ENCODE data around the gene FLAD1.
"Not testable (repeated sequence)": the region's sequence is repeated elsewhere in the genome, so short reads cannot be mapped to it uniquely, and the experiment has no call there.

FLAD1 gene

GRCh38 chr1:154988058-154988954 lies 5.2 kb downstream of the FLAD1 start:
- Mint-ChIP-seq H3K4me3 (no peak overlapping the region), H3K9me3 (no peaks in the 10 kb centered on the region), H3K36me3 (peaks cover 79% of the 10 kb centered on the region), H3K27ac (peak overlapping the region; percentile 64), H3K4me1 (peaks cover 20% of the 10 kb centered on the region)
- DNase-seq (ENCODE audit: low spot score in 2 of 2): no peak
- no peak for ATAC-seq

GRCh38 chr1:154989195-154989860 lies 6.2 kb downstream of the FLAD1 start:
- Mint-ChIP-seq H3K4me3 (no peak overlapping the region), H3K27ac (peak overlapping the region; percentile 64), H3K36me3 (peaks cover 72% of the 10 kb centered on the region), H3K4me1 (peaks cover 20% of the 10 kb centered on the region), H3K9me3 (no peaks in the 10 kb centered on the region)
- DNase-seq (ENCODE audit: low spot score in 2 of 2): no peak
- ATAC-seq: no peak

- no peaks in the 10 kb centered on the region for H3K9me3 Mint-ChIP-seq
- DNase-seq (ENCODE audit: low spot score in 2 of 2): no peak
- peaks cover 20% of the 10 kb centered on the region for H3K4me1 Mint-ChIP-seq
Observed at GRCh38 chr1:154990276-154990675, 7.1 kb downstream of the FLAD1 start.

GRCh38 chr1:154992721-154993571 lies 9.8 kb downstream of the FLAD1 start:
- peak overlapping the region; percentile 48 for H3K27ac Mint-ChIP-seq
- DNase-seq (ENCODE audit: low spot score in 2 of 2) (no peak), ATAC-seq (no peak)
- no peak overlapping the region for H3K4me3 Mint-ChIP-seq
- H3K9me3 Mint-ChIP-seq: no peaks in the 10 kb centered on the region
- H3K4me1 Mint-ChIP-seq: peaks cover 29% of the 10 kb centered on the region
- peaks cover 38% of the 10 kb centered on the region for H3K36me3 Mint-ChIP-seq

More at GRCh38 chr1:154990276-154990675, 7.1 kb downstream of the FLAD1 start:
- no peak for ATAC-seq
- peaks cover 62% of the 10 kb centered on the region for H3K36me3 Mint-ChIP-seq
- no peak overlapping the region for H3K4me3 Mint-ChIP-seq
- peak overlapping the region; percentile 38 for H3K27ac Mint-ChIP-seq

GRCh38 chr1:154993572-154994268 lies 10.6 kb downstream of the FLAD1 start, which contains the start of gene LENEP:
TSS of gene LENEP (plus strand) at chr1:154993586. CDS start at chr1:154993608, 22 bp downstream.
- H3K27ac Mint-ChIP-seq: peak within 1 kb of the TSS; percentile 81
- DNase-seq (ENCODE audit: low spot score in 2 of 2) (no peak), ATAC-seq (no peak)
- H3K9me3 Mint-ChIP-seq: no peaks in the 10 kb centered on the region
- H3K36me3 Mint-ChIP-seq: peaks cover 30% of the 10 kb centered on the region
- peaks cover 29% of the 10 kb centered on the region for H3K4me1 Mint-ChIP-seq
- no peak within 1 kb of the TSS for H3K4me3 Mint-ChIP-seq

GRCh38 chr1:154994269-154994587 lies 11.1 kb downstream of the FLAD1 start:
- DNase-seq (ENCODE audit: low spot score in 2 of 2): no peak
- H3K4me1 Mint-ChIP-seq: peaks cover 29% of the 10 kb centered on the region
- H3K4me3 Mint-ChIP-seq: no peak overlapping the region
- no peak for ATAC-seq
- peaks cover 30% of the 10 kb centered on the region for H3K36me3 Mint-ChIP-seq
- peak overlapping the region; percentile 81 for H3K27ac Mint-ChIP-seq
- no peaks in the 10 kb centered on the region for H3K9me3 Mint-ChIP-seq

- Mint-ChIP-seq H3K36me3 (peaks cover 28% of the 10 kb centered on the region), H3K9me3 (no peaks in the 10 kb centered on the region), H3K4me3 (no peak overlapping the region), H3K4me1 (peaks cover 28% of the 10 kb centered on the region), H3K27ac (peak overlapping the region; percentile 81)
- ATAC-seq (no peak), DNase-seq (ENCODE audit: low spot score in 2 of 2) (no peak)
Observed at GRCh38 chr1:154994591-154994990, 11.4 kb downstream of the FLAD1 start.

GRCh38 chr1:154995301-154995983 lies 12.3 kb downstream of the FLAD1 start:
- not testable (repeated sequence) for ATAC-seq; H3K4me3 Mint-ChIP-seq; DNase-seq (ENCODE audit: low spot score in 2 of 2); H3K9me3 Mint-ChIP-seq
- Mint-ChIP-seq H3K4me1 (peaks cover 32% of the 10 kb centered on the region), H3K36me3 (peaks cover 28% of the 10 kb centered on the region), H3K27ac (peak overlapping the region; percentile 81)

- Mint-ChIP-seq H3K9me3 (no peaks in the 10 kb centered on the region), H3K4me3 (peak overlapping the region; percentile 8), H3K36me3 (peaks cover 16% of the 10 kb centered on the region), H3K4me1 (peaks cover 32% of the 10 kb centered on the region), H3K27ac (no peak overlapping the region)
- ATAC-seq: no peak
- no peak for DNase-seq (ENCODE audit: low spot score in 2 of 2)
Observed at GRCh38 chr1:154996966-154997701, 14.0 kb downstream of the FLAD1 start.

- no peaks in the 10 kb centered on the region for H3K9me3 Mint-ChIP-seq
- peaks cover 16% of the 10 kb centered on the region for H3K36me3 Mint-ChIP-seq
- peaks cover 32% of the 10 kb centered on the region for H3K4me1 Mint-ChIP-seq
- peak overlapping the region; percentile 93 for H3K4me3 Mint-ChIP-seq
- H3K27ac Mint-ChIP-seq: peak overlapping the region; percentile 91
- DNase-seq (ENCODE audit: low spot score in 2 of 2) (no peak), ATAC-seq (no peak)
Observed at GRCh38 chr1:154998201-154998780, 15.1 kb downstream of the FLAD1 start.

GRCh38 chr1:154998818-154999570 lies 15.8 kb downstream of the FLAD1 start:
- Mint-ChIP-seq H3K9me3 (no peaks in the 10 kb centered on the region), H3K27ac (peak overlapping the region; percentile 91), H3K36me3 (peaks cover 17% of the 10 kb centered on the region), H3K4me1 (peaks cover 39% of the 10 kb centered on the region), H3K4me3 (peak overlapping the region; percentile 93)
- DNase-seq (ENCODE audit: low spot score in 2 of 2): peak; percentile 56 to 86
- peak; percentile 17 for ATAC-seq

GRCh38 chr1:154999571-155000410 lies 16.6 kb downstream of the FLAD1 start:
- ATAC-seq (peak; percentile 3), DNase-seq (ENCODE audit: low spot score in 2 of 2) (peak; percentile 47 to 84)
- no peaks in the 10 kb centered on the region for H3K9me3 Mint-ChIP-seq
- H3K4me1 Mint-ChIP-seq: peaks cover 46% of the 10 kb centered on the region
- H3K27ac Mint-ChIP-seq: peak overlapping the region; percentile 91
- peaks cover 22% of the 10 kb centered on the region for H3K36me3 Mint-ChIP-seq
- peak overlapping the region; percentile 93 for H3K4me3 Mint-ChIP-seq

All from stimulated activated effector memory CD8-positive, alpha-beta T cell treated with anti-CD3 and anti-CD28 coated beads, Interleukin-12 subunit alpha, Interleukin-12 subunit beta, amount 100 ng/mL, for 72 hours (primary cell).